Muscle layer of colon (tissue), 2 donors: ENCODE measurements around the gene GSDME.

ENCODE experiments used
- H3K27ac ChIP-seq: one replicate; pipeline ENCODE4 v1.7.0; 2013; ENCODE audit warnings: low read depth, mild to moderate bottlenecking, low read length, moderate library complexity
- H3K27me3 ChIP-seq, 2 donors: one replicate each; pipeline ENCODE4 v1.7.0; 2013; ENCODE audit warnings: low read length in 2 of 2, mild to moderate bottlenecking in 2 of 2; ENCODE audit not compliant: insufficient read depth in 2 of 2, control insufficient read depth in 1 of 2
- H3K36me3 ChIP-seq: one replicate; pipeline ENCODE4 v1.7.0; 2013; ENCODE audit warnings: mild to moderate bottlenecking, low read length; ENCODE audit not compliant: insufficient read depth
- H3K4me1 ChIP-seq: one replicate; pipeline ENCODE4 v1.7.0; 2013; ENCODE audit warnings: mild to moderate bottlenecking, low read length; ENCODE audit not compliant: insufficient read depth
- H3K4me3 ChIP-seq, 2 donors: one replicate each; pipeline ENCODE4 v1.7.0; 2013; ENCODE audit warnings: low read length in 2 of 2, low read depth in 1 of 2, mild to moderate bottlenecking in 1 of 2, moderate library complexity in 1 of 2
- H3K9ac ChIP-seq: one replicate; pipeline ENCODE4 v1.7.0; 2013; ENCODE audit warnings: low read length
- H3K9me3 ChIP-seq: one replicate; pipeline ENCODE4 v1.7.0; 2013; ENCODE audit warnings: mild to moderate bottlenecking, low read length
- donor health status: abdominal sarcoma.
- donor health status: Adenocarcinoma of cecum.

The GSDME gene

GRCh38 chr7:24752073-24752800 is 5.0 kb downstream of the GSDME start:
- Histone ChIP-seq H3K27me3 (no peaks in the 10 kb centered on the region), H3K4me1 (no peaks in the 10 kb centered on the region), H3K9ac (no peak overlapping the region), H3K9me3 (no peaks in the 10 kb centered on the region), H3K27ac (no peak overlapping the region), H3K36me3 (no peaks in the 10 kb centered on the region), H3K4me3 (no peak overlapping the region)

DNA sequence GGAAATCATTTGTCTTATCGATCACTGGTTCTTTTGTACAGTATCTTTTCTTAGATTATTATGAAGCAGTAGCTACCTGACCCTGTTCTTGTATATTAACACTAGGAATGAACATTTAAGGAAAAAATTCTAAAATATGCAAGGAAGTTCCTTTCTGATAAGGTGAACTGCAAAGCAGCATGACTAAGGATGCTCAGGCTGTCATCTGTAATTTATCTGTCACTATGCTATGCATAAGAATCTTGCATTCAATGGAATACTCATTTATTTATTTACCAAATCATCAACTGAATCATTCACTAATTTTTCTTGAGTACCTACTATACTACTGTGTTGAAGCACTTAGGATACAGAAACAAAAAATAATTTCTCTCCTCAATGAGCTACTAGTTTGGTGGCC is 5.8 kb downstream of the GSDME start:
- no peaks in the 10 kb centered on the region for H3K27me3 ChIP-seq
- H3K4me3 ChIP-seq: no peak overlapping the region
- no peak overlapping the region for H3K27ac ChIP-seq
- H3K9me3 ChIP-seq: no peaks in the 10 kb centered on the region
- no peaks in the 10 kb centered on the region for H3K4me1 ChIP-seq
- H3K9ac ChIP-seq: no peak overlapping the region
- no peaks in the 10 kb centered on the region for H3K36me3 ChIP-seq

- Histone ChIP-seq H3K9me3 (no peaks in the 10 kb centered on the region), H3K27me3 (no peaks in the 10 kb centered on the region), H3K36me3 (no peaks in the 10 kb centered on the region), H3K27ac (no peak overlapping the region), H3K9ac (no peak overlapping the region), H3K4me3 (no peak overlapping the region), H3K4me1 (no peaks in the 10 kb centered on the region)
These were observed 6.7 kb downstream of the GSDME start for GRCh38 chr7:24750441-24751055.

- Histone ChIP-seq H3K27ac (no peak overlapping the region), H3K9ac (no peak overlapping the region), H3K9me3 (no peaks in the 10 kb centered on the region), H3K4me1 (no peaks in the 10 kb centered on the region), H3K27me3 (no peaks in the 10 kb centered on the region), H3K36me3 (no peaks in the 10 kb centered on the region), H3K4me3 (no peak overlapping the region)
These were observed 8.7 kb downstream of the GSDME start for GRCh38 chr7:24748521-24748920.

- H3K9ac ChIP-seq: no peak overlapping the region
- no peaks in the 10 kb centered on the region for H3K27me3 ChIP-seq
- no peaks in the 10 kb centered on the region for H3K36me3 ChIP-seq
- H3K9me3 ChIP-seq: no peaks in the 10 kb centered on the region
- H3K27ac ChIP-seq: no peak overlapping the region
- no peak overlapping the region for H3K4me3 ChIP-seq
- H3K4me1 ChIP-seq: no peaks in the 10 kb centered on the region
These were observed 11.9 kb downstream of the GSDME start for GRCh38 chr7:24745355-24745754.

DNA sequence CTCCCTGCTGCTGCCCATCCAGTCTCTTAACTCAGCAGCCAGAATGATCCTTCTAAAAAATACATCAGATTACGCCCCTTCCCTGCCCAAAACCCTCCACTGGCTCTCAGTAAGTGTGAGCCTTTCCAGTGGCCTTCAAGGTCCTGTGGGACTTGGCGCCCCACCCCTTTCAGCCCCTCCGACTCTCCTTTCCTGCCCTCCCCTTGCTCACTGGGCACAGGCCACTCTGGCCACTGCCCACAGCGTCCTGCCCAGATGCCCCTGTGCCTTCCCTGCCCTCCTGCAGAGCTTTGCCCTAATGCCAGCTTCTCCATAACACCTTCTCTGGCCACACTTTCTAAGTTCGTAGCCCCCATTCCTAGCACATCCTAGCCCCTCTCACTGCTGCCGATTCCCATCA is 13.8 kb downstream of the GSDME start:
- no peak overlapping the region for H3K27ac ChIP-seq
- H3K4me3 ChIP-seq: no peak overlapping the region
- H3K9me3 ChIP-seq: no peaks in the 10 kb centered on the region
- H3K4me1 ChIP-seq: no peaks in the 10 kb centered on the region
- H3K27me3 ChIP-seq: no peaks in the 10 kb centered on the region
- H3K36me3 ChIP-seq: no peaks in the 10 kb centered on the region
- no peak overlapping the region for H3K9ac ChIP-seq

DNA sequence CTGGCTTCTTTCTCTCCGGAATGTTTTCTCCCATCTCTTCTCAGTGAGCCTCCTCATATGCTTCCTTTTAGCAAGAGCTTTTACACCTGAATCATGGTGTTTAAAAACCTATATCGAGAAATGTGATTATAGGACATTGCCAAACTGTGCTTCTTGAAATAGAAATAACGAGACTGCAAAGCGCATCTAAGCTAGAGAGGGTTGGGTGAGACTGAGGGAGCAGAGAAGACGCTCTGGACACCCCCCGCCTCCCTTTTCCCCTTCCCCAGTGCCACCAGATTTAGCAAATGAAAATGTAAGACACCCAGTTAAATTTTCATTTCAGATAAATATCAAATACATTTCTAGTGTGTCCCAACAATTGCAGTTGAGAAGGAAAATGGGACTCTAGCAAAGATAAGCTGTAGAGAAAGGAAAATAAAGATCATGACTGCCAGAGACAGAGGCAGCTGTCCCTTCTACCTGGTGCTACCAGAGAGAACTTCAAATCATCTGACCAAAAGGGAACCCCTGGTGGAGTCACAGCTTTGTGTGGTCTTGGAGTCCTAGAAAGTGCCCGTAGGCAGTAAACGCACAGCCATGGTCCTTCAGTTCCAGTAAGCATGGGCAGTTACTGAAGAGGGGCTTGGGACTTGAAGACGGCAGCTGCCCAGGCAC is 14.6 kb downstream of the GSDME start:
- H3K27ac ChIP-seq: no peak overlapping the region
- H3K4me3 ChIP-seq: no peak overlapping the region
- no peaks in the 10 kb centered on the region for H3K9me3 ChIP-seq
- H3K9ac ChIP-seq: no peak overlapping the region
- no peaks in the 10 kb centered on the region for H3K27me3 ChIP-seq
- H3K36me3 ChIP-seq: no peaks in the 10 kb centered on the region
- H3K4me1 ChIP-seq: no peaks in the 10 kb centered on the region

GRCh38 chr7:24741679-24742505 is 15.4 kb downstream of the GSDME start:
- H3K27ac ChIP-seq: no peak overlapping the region
- no peaks in the 10 kb centered on the region for H3K9me3 ChIP-seq
- H3K4me1 ChIP-seq: no peaks in the 10 kb centered on the region
- no peak overlapping the region for H3K4me3 ChIP-seq
- no peak overlapping the region for H3K9ac ChIP-seq
- H3K36me3 ChIP-seq: no peaks in the 10 kb centered on the region
- H3K27me3 ChIP-seq: no peaks in the 10 kb centered on the region

DNA sequence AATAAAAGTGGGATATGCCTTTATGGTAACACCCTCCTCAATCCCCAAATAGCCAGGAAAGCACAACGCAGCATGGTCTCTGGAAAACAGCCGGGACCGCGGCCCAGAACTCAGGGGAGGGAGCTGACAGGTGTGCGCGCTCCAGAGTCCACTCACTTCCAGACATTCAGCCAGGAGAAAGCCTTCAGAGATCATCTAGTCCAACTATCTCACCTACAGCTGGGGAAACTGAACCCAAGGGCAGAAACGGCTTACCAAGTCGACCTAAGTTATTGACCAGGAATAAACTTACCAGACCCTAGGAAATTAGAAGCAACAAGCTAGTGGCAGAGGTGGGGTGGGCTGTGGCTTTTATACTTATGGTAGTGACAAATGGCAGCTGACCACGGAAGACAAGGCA is 16.4 kb downstream of the GSDME start:
- Histone ChIP-seq H3K4me1 (no peaks in the 10 kb centered on the region), H3K9me3 (no peaks in the 10 kb centered on the region), H3K27ac (no peak overlapping the region), H3K36me3 (no peaks in the 10 kb centered on the region), H3K27me3 (no peaks in the 10 kb centered on the region), H3K9ac (no peak overlapping the region), H3K4me3 (no peak overlapping the region)

DNA sequence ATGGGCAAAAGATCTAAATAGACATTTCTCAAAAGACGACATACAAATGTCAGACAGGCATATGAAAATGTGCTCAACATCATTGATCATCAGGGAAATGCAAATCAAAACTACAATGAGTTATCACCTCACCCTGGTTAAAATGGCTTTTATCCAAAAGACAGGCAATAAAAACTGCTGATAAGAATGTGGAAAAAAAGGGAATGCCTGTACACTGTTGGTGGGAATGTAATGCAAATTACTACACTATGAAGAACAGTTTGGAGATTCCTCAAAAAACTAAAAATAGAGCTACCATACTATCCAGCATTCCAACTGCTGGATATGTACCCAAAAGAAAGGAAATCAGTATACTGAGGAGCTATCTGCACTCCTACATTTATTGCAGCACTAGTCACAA is 18.0 kb downstream of the GSDME start:
- no peaks in the 10 kb centered on the region for H3K9me3 ChIP-seq
- H3K4me3 ChIP-seq: no peak overlapping the region
- no peak overlapping the region for H3K27ac ChIP-seq

DNA sequence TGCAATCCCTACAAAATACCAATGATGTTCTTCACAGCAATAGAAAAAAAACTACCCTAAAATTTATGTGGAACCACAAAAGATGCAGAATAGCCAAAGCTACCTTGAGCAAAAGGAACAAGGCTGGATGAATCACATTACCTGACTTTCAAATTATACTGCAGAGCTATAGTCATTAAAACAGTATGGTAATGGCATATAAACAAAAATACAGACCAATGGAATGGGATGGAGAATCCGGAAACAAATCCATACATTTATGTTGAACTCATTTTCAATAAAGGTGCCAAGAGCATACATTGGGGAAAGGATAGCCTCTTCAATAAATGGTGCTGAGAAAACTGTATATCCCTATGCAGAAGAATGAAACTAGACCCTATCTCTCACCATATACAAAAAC is 18.7 kb downstream of the GSDME start:
- no peak overlapping the region for H3K9ac ChIP-seq
- H3K27me3 ChIP-seq: no peaks in the 10 kb centered on the region
- H3K9me3 ChIP-seq: no peaks in the 10 kb centered on the region
- H3K4me1 ChIP-seq: peaks cover 7% of the 10 kb centered on the region
- no peaks in the 10 kb centered on the region for H3K36me3 ChIP-seq
- no peak overlapping the region for H3K4me3 ChIP-seq
- H3K27ac ChIP-seq: no peak overlapping the region

More for the DNA sequence above, 18.0 kb downstream of the GSDME start:
- H3K36me3 ChIP-seq: no peaks in the 10 kb centered on the region
- no peak overlapping the region for H3K9ac ChIP-seq
- H3K27me3 ChIP-seq: no peaks in the 10 kb centered on the region
- peaks cover 7% of the 10 kb centered on the region for H3K4me1 ChIP-seq
